ENCODE data around the gene RBM34.
"Not testable (repeated sequence)": the region's sequence is repeated elsewhere in the genome, so short reads cannot be mapped to it uniquely, and the experiment has no call there.

Gene RBM34, protein sequence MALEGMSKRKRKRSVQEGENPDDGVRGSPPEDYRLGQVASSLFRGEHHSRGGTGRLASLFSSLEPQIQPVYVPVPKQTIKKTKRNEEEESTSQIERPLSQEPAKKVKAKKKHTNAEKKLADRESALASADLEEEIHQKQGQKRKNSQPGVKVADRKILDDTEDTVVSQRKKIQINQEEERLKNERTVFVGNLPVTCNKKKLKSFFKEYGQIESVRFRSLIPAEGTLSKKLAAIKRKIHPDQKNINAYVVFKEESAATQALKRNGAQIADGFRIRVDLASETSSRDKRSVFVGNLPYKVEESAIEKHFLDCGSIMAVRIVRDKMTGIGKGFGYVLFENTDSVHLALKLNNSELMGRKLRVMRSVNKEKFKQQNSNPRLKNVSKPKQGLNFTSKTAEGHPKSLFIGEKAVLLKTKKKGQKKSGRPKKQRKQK

DNA sequence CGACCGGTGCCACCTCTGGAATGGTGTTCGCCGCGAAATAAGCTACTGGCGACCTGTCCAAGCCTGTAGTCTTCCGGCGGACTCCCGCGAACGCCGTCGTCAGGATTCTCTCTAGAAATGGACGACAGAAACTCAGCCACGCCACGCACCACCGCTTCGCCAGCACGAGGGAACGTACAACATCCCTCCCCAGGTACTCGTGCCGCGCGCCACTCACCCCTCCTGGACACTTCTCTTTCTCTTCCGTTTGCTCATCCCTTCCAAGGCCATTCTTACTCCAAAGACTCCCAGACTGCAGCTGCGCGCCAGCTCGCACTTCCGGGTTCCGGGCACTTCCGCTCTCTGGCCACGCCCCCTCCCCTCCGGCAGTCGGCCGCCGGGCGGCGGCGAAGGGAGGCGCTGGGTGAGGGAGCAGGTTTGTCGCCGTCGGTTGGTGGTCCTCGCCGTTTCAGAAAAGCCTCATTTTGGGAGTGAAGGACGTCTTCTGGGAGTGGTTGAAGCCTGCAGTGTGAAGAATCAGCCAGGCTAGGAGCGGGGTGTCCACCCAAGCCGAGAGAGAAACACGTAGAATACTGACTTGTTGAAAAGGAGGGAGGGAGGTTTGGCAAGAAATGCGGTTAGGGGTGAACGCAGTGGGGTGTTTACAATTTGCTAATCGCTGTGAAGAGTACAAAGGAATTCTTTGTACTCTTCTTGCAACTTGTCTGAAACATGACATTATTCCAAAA, at the start of gene RBM34:
Gene RBM34, minus strand, starts transcription at position 294 of the 728 bp plus-strand sequence. Its CDS starts 24 bp downstream, at position 270.
- Histone ChIP-seq H3K9me3 (ENCODE audit: low read length) (no peaks in the 10 kb centered on the region), H3K27me3 (ENCODE audit: insufficient read depth, low read length) (no peaks in the 10 kb centered on the region), H2AFZ (ENCODE audit: low read depth, low read length) (peak within 1 kb of the TSS; percentile 77), H3K36me3 (ENCODE audit: insufficient read depth, low read length) (peaks cover 34% of the 10 kb centered on the region), H3K4me1 (ENCODE audit: insufficient read depth, low read length) (peaks cover 15% of the 10 kb centered on the region), H3K4me3 (ENCODE audit: low read length) (peak within 1 kb of the TSS; percentile 98)

DNA sequence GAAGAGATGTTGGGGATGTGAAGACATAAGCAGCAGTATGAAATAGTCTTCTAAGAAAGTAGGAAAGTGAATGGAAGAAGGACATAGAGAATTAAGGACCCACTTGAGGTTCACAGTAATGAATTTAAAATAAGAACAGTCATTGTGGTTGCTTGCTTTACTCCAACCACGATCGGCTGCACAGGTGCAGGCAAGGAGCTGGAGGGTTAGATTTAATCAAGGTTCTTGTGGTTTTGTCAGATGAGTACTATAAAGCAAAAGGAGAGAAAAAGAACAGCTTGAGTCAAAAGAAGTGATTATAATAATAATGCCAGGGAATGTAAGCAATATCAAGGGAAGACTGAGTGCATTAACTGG, 46.1 kb upstream of the RBM34 start:
- Histone ChIP-seq H3K9me3 (ENCODE audit: low read length) (no peaks in the 10 kb centered on the region), H3K4me1 (ENCODE audit: insufficient read depth, low read length) (no peaks in the 10 kb centered on the region), H3K27me3 (ENCODE audit: insufficient read depth, low read length) (no peaks in the 10 kb centered on the region), H3K4me3 (ENCODE audit: low read length) (no peak overlapping the region), H3K36me3 (ENCODE audit: insufficient read depth, low read length) (peaks cover 65% of the 10 kb centered on the region), H2AFZ (ENCODE audit: low read depth, low read length) (no peak overlapping the region)

DNA sequence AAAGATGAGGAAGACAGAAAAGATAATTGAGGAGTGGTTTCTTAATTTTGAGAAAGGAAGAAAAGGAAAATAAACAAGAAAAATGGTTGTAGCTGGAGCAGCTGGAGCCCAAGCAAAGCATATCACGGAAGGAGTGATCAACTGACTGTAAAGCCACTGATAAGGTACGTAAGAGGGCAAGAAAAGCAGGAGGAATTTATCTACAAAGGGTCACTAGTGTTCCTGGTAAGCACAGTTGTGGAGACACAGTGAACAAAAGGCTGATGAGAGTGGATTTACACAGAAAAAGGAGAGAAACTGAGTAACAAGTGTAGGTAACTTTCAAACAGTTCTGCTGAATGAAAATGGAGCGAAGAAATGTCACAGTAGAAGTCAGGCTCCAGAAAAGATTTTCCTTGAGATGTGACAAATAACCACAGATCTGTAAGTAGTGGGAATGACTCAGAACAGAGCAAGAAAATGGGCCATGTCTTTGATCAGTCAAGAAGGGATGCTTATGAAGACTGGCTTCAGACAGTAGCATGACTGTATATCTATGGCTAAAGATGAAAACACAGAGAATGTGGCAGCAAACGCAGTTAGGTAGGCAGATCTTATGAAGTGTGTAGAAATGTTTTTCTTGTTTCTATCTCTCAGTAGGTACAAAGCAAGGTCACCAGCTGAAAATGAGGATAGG, 45.6 kb upstream of the RBM34 start:
- Histone ChIP-seq H3K4me1 (ENCODE audit: insufficient read depth, low read length) (no peaks in the 10 kb centered on the region), H3K27me3 (ENCODE audit: insufficient read depth, low read length) (no peaks in the 10 kb centered on the region), H3K9me3 (ENCODE audit: low read length) (no peaks in the 10 kb centered on the region), H3K36me3 (ENCODE audit: insufficient read depth, low read length) (peaks cover 61% of the 10 kb centered on the region), H3K4me3 (ENCODE audit: low read length) (no peak overlapping the region), H2AFZ (ENCODE audit: low read depth, low read length) (no peak overlapping the region)

DNA sequence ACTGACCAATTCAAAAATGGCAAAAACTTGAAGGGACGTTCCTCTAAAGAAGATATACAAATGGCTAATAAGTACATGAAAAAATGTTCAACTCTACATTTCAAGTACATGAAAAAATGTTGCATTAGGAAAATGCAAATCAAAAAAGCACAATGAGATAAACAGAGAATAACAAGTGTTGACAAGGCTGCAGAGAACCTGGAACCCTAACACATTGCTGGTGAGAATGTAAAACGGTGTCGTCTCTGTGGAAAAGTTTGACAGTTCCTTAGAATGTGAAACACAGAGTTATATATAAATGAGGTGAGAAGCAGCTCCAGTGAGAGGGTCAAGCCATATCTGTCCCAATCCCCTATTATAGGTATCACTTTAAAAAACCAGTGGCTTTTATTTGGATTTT, 44.6 kb upstream of the RBM34 start:
- Histone ChIP-seq H3K4me1 (ENCODE audit: insufficient read depth, low read length) (no peaks in the 10 kb centered on the region), H2AFZ (ENCODE audit: low read depth, low read length) (no peak overlapping the region), H3K4me3 (ENCODE audit: low read length) (no peak overlapping the region), H3K9me3 (ENCODE audit: low read length) (no peaks in the 10 kb centered on the region), H3K27me3 (ENCODE audit: insufficient read depth, low read length) (no peaks in the 10 kb centered on the region), H3K36me3 (ENCODE audit: insufficient read depth, low read length) (peaks cover 58% of the 10 kb centered on the region)

DNA sequence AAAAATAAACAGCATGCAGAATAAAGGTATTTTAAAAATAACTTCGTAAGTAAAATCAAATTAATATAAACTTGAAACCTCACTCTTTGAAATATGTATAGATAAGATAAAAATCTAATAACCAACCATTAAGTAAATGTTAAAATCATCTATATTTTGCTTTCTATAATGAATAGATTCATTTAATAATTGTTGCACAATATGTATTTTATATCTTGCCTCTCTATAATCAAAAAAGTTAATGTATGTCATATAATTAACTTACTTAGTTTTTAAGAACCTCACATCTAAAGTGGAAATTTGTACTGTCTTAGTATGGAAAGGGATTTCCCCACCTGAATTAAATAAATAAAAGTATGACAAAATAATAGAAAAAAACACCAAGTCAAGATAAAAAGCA, 42.4 kb upstream of the RBM34 start:
- H3K4me3 ChIP-seq (ENCODE audit: low read length), result no peak overlapping the region
- H3K36me3 ChIP-seq (ENCODE audit: insufficient read depth, low read length), result peaks cover 42% of the 10 kb centered on the region

DNA sequence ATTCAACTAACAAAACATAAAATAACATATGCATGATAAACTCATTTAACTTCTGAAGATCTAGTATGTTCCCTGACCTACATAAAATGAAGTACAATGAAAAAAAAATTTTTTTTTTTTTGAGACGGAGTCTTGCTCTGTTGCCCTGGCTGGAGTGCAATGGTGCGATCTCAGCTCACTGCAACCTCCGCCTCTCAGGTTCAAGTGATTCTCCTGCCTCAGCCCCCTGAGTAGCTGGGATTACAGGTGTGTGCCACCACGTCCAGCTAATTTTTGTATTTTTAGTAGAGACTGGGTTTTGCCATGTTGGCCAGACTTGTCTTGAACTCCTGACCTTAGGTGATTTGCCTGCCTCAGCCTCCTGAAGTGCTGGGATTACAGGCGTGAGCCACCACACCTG, 41.4 kb upstream of the RBM34 start:
- H3K4me3 ChIP-seq (ENCODE audit: low read length), result not testable (repeated sequence)
- H3K36me3 ChIP-seq (ENCODE audit: insufficient read depth, low read length), result peaks cover 40% of the 10 kb centered on the region

More for the DNA sequence above, 42.4 kb upstream of the RBM34 start:
- Histone ChIP-seq H3K27me3 (ENCODE audit: insufficient read depth, low read length) (no peaks in the 10 kb centered on the region), H3K4me1 (ENCODE audit: insufficient read depth, low read length) (peaks cover 5% of the 10 kb centered on the region), H2AFZ (ENCODE audit: low read depth, low read length) (no peak overlapping the region), H3K9me3 (ENCODE audit: low read length) (no peaks in the 10 kb centered on the region)

DNA sequence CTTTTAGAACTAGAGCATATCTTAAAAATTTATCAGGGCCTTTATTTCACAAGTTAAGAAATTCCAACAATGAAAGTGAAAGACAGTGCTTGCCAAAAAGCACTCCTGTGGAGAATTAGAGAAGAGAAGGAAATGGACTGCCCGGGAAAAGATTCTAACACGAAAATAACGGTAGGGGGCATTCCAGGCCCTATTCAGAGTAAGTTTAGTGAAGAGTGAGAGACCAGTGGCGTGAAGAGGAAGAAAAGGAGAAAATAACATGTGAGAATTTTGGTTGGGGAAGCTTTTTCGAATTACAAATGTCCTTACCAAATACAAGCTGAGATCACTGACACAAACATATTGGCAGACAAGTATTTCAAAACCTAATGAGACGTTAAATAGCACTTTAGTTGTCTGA, 38.4 kb upstream of the RBM34 start:
- Histone ChIP-seq H3K36me3 (ENCODE audit: insufficient read depth, low read length) (peaks cover 34% of the 10 kb centered on the region), H2AFZ (ENCODE audit: low read depth, low read length) (no peak overlapping the region), H3K27me3 (ENCODE audit: insufficient read depth, low read length) (no peaks in the 10 kb centered on the region), H3K9me3 (ENCODE audit: low read length) (no peaks in the 10 kb centered on the region), H3K4me1 (ENCODE audit: insufficient read depth, low read length) (peaks cover 5% of the 10 kb centered on the region), H3K4me3 (ENCODE audit: low read length) (no peak overlapping the region)

More for the DNA sequence above, 41.4 kb upstream of the RBM34 start:
- H2AFZ ChIP-seq (ENCODE audit: low read depth, low read length); H3K4me1 ChIP-seq (ENCODE audit: insufficient read depth, low read length); H3K27me3 ChIP-seq (ENCODE audit: insufficient read depth, low read length); H3K9me3 ChIP-seq (ENCODE audit: low read length): not testable (repeated sequence)

DNA sequence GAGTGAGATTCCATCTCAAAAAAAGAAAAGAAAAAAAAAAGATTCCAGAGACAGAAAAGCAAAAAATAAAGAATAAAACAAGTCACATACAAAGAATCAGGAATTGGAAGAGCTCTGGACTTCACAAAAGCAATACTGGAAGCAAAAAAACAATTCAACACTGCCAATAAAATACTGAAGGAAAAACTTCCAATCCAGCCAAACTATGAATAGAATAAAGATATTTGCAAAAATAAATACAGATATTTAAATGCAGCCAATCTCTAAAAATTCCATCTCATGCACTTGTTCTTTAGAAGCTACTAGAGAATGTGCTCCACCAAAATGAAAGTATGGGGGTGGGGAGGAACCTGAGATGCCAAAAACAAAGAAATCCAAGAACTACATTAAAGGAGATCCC, 29.4 kb upstream of the RBM34 start:
- Histone ChIP-seq H2AFZ (ENCODE audit: low read depth, low read length) (no peak overlapping the region), H3K9me3 (ENCODE audit: low read length) (no peaks in the 10 kb centered on the region), H3K36me3 (ENCODE audit: insufficient read depth, low read length) (peaks cover 62% of the 10 kb centered on the region), H3K27me3 (ENCODE audit: insufficient read depth, low read length) (no peaks in the 10 kb centered on the region), H3K4me1 (ENCODE audit: insufficient read depth, low read length) (no peaks in the 10 kb centered on the region), H3K4me3 (ENCODE audit: low read length) (no peak overlapping the region)

DNA sequence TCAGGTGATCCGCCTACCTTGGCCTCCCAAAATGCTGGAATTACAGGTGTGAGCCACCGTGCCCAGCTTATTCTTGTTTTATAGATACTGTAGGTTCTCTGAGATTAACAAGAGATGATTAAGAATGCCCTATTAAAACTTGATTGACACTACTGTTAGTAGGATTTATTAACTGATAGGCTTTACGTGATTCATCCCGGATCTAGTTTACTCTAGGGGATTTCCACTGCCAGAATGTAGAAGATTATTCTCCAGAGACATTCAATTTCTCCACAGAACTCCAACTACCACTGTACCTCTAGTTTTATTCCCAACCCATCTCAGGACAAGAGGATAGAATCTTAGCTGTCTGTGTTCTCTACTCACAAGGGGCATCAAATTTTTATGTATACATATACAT, 26.3 kb upstream of the RBM34 start:
- Histone ChIP-seq H3K4me1 (ENCODE audit: insufficient read depth, low read length) (no peaks in the 10 kb centered on the region), H2AFZ (ENCODE audit: low read depth, low read length) (no peak overlapping the region), H3K9me3 (ENCODE audit: low read length) (no peaks in the 10 kb centered on the region), H3K27me3 (ENCODE audit: insufficient read depth, low read length) (no peaks in the 10 kb centered on the region), H3K4me3 (ENCODE audit: low read length) (no peak overlapping the region), H3K36me3 (ENCODE audit: insufficient read depth, low read length) (peaks cover 54% of the 10 kb centered on the region)

DNA sequence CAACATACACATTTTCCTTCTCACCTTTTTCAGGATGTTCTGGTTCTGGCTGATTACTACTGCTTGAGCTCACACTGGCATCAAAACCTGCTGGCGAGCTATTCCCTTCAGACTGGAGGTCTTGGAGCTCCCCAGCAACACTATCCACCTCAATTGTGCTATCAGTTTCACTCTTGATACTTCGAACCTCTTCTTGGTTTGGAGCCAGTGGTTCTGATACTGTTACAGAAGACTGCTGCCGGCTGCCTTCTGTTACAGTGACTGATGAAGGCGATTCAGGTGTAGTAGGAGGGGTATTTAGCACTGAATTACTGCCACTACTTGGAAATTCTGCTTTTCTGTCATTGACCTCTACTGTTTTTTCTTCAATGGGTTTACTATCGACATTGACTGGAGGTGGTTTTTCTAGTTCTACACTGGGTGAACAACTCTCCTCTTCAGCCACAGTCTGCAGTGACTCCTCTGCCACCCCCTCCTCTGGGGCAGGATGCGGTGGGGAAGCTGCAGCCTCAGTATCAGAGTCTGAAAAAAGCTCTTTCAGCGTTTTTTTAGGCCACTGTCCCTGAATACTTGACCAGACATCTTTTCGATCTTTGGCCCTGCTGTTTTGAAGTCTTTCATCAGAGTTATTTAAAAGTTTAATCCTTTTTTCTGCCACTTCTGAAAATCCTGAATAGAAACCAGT, 20.7 kb upstream of the RBM34 start:
- H3K27me3 ChIP-seq (ENCODE audit: insufficient read depth, low read length), result no peaks in the 10 kb centered on the region
- no peaks in the 10 kb centered on the region for H3K4me1 ChIP-seq (ENCODE audit: insufficient read depth, low read length)
- no peak overlapping the region for H3K4me3 ChIP-seq (ENCODE audit: low read length)
- H3K9me3 ChIP-seq (ENCODE audit: low read length), result no peaks in the 10 kb centered on the region
- peaks cover 56% of the 10 kb centered on the region for H3K36me3 ChIP-seq (ENCODE audit: insufficient read depth, low read length)
- H2AFZ ChIP-seq (ENCODE audit: low read depth, low read length), result no peak overlapping the region

DNA sequence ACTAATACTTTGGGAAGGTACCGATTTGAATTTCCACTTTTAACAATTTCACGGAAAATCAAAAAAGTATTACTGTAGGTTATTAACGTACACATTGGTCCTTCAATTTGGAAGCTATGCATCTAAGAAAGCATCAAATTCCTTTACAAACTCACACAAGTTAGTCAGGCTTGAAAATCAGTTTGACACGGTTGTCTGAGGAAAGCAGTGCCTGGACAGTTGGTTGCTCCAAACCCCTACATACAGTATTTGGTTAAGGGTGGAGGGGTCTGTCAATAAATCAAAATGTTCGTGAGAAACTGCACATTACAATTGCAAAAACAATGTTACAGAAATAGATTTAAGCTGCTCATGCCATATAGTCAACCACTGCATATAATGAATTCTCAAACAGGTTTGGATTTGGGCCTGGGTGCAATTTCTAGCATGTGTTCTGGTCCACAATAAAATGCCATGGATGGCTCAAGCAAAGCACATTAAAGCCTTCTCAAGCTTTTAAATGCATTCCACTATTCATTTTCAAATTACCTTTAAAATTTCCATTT, 19.9 kb upstream of the RBM34 start:
- Histone ChIP-seq H3K36me3 (ENCODE audit: insufficient read depth, low read length) (peaks cover 60% of the 10 kb centered on the region), H3K27me3 (ENCODE audit: insufficient read depth, low read length) (no peaks in the 10 kb centered on the region), H3K4me1 (ENCODE audit: insufficient read depth, low read length) (no peaks in the 10 kb centered on the region), H3K4me3 (ENCODE audit: low read length) (no peak overlapping the region), H2AFZ (ENCODE audit: low read depth, low read length) (no peak overlapping the region), H3K9me3 (ENCODE audit: low read length) (no peaks in the 10 kb centered on the region)

DNA sequence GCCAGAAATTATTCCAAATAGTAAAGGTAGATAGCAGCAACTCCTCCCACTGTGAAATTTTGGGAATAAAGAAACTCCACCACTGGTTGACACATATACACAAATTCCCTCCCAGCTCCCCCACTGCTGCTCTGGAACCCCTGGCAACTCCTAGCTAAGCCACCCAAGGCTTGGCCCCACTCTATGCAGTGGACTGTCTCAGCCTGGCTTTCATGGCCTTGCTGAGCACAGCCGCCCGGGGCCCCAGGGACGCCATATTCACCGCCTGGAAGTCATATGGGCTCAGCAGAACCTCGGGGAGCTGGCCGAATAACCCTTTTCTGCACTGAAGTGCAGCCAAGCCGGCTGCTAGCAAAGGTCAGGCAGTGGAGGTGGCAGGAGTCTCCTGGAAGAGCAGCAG, 15.4 kb upstream of the RBM34 start:
- Histone ChIP-seq H3K4me3 (ENCODE audit: low read length) (no peak overlapping the region), H3K9me3 (ENCODE audit: low read length) (no peaks in the 10 kb centered on the region), H3K4me1 (ENCODE audit: insufficient read depth, low read length) (no peaks in the 10 kb centered on the region), H2AFZ (ENCODE audit: low read depth, low read length) (no peak overlapping the region), H3K36me3 (ENCODE audit: insufficient read depth, low read length) (peaks cover 74% of the 10 kb centered on the region), H3K27me3 (ENCODE audit: insufficient read depth, low read length) (no peaks in the 10 kb centered on the region)

Measured in neuron (in vitro differentiated cells).